ENCODE data around the gene SIAH2.

DNA sequence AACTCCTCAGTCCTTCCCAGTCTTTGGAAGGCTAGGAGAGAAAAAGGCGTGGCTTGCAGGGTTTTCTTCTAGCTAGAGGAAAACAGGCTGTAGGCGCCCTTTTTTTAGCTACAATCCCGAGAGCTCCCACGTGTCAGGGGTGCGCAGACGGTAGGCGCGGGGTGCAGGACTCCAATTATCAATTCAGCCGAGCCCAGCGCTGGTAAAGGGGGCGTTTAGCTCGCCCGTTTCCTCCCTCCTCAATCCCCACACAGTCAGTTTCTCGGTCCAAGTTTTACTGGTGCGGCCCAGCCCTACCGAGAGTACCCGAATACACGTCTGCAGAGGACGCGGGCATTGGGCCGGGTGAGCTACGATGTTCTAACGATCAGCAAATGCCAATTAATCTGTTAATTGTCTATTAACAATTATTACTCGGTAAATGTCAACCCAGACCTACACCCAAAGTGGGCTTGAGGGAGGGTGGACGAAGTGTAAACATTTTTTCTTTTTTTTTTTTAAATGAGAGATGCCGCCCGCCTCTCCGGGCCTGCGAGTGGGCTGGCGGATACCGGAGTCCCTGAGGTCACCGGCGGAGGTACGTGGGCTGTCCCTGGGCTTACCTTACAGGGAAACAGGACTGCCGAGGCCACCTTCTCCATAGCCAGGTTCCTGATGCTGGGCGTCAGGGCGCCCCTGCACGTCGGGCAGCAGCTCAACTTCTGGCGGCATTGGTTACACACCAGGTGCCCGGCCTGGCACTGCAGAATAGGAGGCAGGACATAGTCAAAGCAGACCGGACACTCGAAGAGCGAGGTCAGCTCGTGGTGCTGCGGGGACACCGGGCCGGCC is 923 bp downstream of the SIAH2 start:
- TF ChIP-seq GATA3 (IDR thresholded peaks at IDR 0.05; ENCODE audit: low read depth, low read length) (no peak), GATA2 (IDR thresholded peaks at IDR 0.05; ENCODE audit: low read depth, low read length) (no peak)

Measured in SH-SY5Y (cell line).